ENCODE data around the gene SIRT3.

SIRT3 gene

GRCh38 chr11:215581-216037, 20.5 kb downstream of the SIRT3 start:
- DNase-seq (ENCODE audit: low spot score), result no peak

GRCh38 chr11:214083-214482, 22.1 kb downstream of the SIRT3 start:
- DNase-seq (ENCODE audit: low spot score), result no peak

GRCh38 chr11:213111-213510, 23.0 kb downstream of the SIRT3 start:
- DNase-seq (ENCODE audit: low spot score), result no peak

GRCh38 chr11:212150-213100, 23.7 kb downstream of the SIRT3 start:
- no peak for DNase-seq (ENCODE audit: low spot score)

- DNase-seq (ENCODE audit: low spot score), result no peak
Observed at GRCh38 chr11:211741-212140, 24.4 kb downstream of the SIRT3 start.

- DNase-seq (ENCODE audit: low spot score), result no peak
Observed at GRCh38 chr11:211295-211694, 24.8 kb downstream of the SIRT3 start.

- DNase-seq (ENCODE audit: low spot score), result no peak
Observed at GRCh38 chr11:210803-211180, 25.4 kb downstream of the SIRT3 start.

- DNase-seq (ENCODE audit: low spot score), result no peak
Observed at GRCh38 chr11:210122-210802, 25.9 kb downstream of the SIRT3 start.

GRCh38 chr11:209275-210121, 26.6 kb downstream of the SIRT3 start:
- no peak for DNase-seq (ENCODE audit: low spot score)

GRCh38 chr11:208917-209260, 27.3 kb downstream of the SIRT3 start:
- no peak for DNase-seq (ENCODE audit: low spot score)

GRCh38 chr11:208181-208916, 27.8 kb downstream of the SIRT3 start:
- peak; percentile 30 for DNase-seq (ENCODE audit: low spot score)

- peak; percentile 19 for DNase-seq (ENCODE audit: low spot score)
Observed at GRCh38 chr11:207863-208180, 28.3 kb downstream of the SIRT3 start.

GRCh38 chr11:207208-207862, 28.8 kb downstream of the SIRT3 start, which contains the start of the genes BET1L and RIC8A:
BET1L (minus strand) TSS chr11:207399; CDS start chr11:207321, 78 bp downstream.
RIC8A (plus strand) TSS chr11:207708; CDS start chr11:208855, 1,147 bp downstream.
- DNase-seq (ENCODE audit: low spot score), result peak; percentile 98

GRCh38 chr11:206526-207207, 29.5 kb downstream of the SIRT3 start:
- peak; percentile 31 for DNase-seq (ENCODE audit: low spot score)

- DNase-seq (ENCODE audit: low spot score), result no peak
Observed at GRCh38 chr11:206002-206384, 30.1 kb downstream of the SIRT3 start.

- DNase-seq (ENCODE audit: low spot score), result no peak
Observed at GRCh38 chr11:205221-206001, 30.7 kb downstream of the SIRT3 start.

- DNase-seq (ENCODE audit: low spot score), result no peak
Observed at GRCh38 chr11:204587-205109, 31.5 kb downstream of the SIRT3 start.

- no peak for DNase-seq (ENCODE audit: low spot score)
Observed at GRCh38 chr11:203945-204586, 32.1 kb downstream of the SIRT3 start.
